A673 (cell line): Measurements from ENCODE around the gene EVA1A.

Experiments
- EZH2 ChIP-seq: fragments of 200-600 bp; sonication (generic); IDR thresholded peaks from 2 replicates; pipeline ENCODE4 v1.6.1; 2017; ENCODE audit warnings: borderline replicate concordance, low read depth, mild to moderate bottlenecking, mixed read lengths, antibody characterized with exemption, low read length; ENCODE audit not compliant: poor library complexity, severe bottlenecking
- TF ChIP-seq, protein P1 (sequence below): fragments of 300-800, 200-600 bp; sonication (generic); conservative IDR thresholded peaks from 2 replicates; pipeline ENCODE4 v1.5.1; 2017; ENCODE audit warnings: low read depth, mild to moderate bottlenecking, antibody characterized with exemption, low read length, moderate library complexity, mixed read lengths

DNA sequence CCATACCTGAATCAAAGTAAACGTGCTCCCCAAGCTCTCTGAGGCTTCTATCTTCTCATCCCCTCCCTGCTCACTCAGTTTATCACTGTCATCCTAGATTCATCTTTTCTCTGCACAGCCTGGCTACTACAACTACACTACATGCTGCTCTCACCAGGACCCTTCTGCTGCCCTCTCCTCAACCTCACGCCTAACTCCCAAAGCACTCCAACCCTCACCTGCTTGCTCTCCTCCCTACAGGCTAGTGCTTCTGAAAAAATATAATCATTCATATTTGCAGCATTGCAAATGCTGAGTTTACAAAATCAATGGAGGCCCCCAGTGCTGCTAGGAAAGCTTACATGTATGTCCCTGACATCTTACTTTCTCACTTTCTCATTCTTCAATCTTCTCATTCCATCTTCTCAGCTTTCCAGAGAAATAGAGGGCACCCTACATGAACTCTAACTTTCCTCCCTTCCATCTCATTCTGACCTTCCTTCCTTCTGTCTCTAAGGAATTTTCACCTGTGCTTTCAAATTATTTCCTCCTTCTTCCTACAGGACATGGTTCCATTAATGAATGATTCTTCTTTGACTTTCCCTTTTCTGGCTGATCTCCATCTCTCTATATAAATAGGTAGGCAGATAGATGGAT, 36.3 kb downstream of the EVA1A start:
- TF ChIP-seq, protein P1, sequence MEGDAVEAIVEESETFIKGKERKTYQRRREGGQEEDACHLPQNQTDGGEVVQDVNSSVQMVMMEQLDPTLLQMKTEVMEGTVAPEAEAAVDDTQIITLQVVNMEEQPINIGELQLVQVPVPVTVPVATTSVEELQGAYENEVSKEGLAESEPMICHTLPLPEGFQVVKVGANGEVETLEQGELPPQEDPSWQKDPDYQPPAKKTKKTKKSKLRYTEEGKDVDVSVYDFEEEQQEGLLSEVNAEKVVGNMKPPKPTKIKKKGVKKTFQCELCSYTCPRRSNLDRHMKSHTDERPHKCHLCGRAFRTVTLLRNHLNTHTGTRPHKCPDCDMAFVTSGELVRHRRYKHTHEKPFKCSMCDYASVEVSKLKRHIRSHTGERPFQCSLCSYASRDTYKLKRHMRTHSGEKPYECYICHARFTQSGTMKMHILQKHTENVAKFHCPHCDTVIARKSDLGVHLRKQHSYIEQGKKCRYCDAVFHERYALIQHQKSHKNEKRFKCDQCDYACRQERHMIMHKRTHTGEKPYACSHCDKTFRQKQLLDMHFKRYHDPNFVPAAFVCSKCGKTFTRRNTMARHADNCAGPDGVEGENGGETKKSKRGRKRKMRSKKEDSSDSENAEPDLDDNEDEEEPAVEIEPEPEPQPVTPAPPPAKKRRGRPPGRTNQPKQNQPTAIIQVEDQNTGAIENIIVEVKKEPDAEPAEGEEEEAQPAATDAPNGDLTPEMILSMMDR = no peak
- TF ChIP-seq EZH2 = no peak
